GM19468 (cell line): ENCODE results near the gene BTBD2.

Experiments used
- ATAC-seq: cut with Tn5 transposase; IDR thresholded peaks from one replicate; pipeline ENCODE4 v1.9.1; 2021; ENCODE audit warnings: mild to moderate bottlenecking, moderate library complexity, moderate number of reproducible peaks; ENCODE audit not compliant: unreplicated experiment; ENCODE audit errors: extremely low read depth

Gene BTBD2

GRCh38 chr19:1944916-1945561, 70.5 kb downstream of the BTBD2 start:
- no peak for ATAC-seq

DNA sequence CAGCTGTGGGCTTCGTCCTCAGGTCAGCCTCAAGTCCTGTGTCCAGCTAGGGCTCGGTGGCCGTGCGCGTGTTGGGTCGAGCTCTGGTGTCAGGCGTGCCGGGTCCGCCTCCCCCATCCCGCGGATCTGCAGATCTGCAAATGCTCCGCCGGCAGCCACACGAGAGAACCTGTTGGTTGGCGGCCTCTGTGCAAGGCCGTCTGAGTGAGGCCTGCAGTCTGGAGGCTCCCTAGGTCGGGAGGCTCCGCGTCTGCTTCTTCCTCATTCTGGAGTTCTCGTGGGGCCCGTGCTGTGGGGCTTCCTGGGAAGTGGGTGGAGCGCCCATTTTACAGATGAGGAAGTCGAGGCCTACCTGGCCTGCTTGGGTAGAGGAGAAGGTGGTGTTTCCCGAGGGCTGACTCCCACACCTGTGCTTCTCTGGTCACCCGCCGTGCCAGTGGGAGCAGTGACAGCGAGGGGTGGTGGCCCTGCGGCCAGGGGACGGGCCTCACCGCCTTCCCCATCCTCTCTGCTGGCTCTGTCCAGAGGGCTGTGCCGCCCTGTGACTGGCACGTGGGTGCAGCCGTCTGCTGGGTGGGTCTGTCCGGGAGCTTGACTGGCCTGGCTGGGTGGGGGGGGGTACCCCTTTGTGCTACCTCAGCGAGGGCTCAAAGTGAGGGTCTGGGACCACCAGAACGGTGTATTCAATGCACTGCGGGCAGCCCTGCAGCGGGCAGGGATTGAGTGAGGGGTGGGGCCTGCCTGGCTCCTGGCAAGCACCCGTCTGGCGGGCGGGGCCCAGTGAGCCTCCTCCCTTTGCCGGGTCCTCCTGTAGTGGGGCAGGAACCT, 71.2 kb downstream of the BTBD2 start:
- ATAC-seq, result no peak

- no peak for ATAC-seq
Measured at GRCh38 chr19:1943661-1944087, 71.8 kb downstream of the BTBD2 start.

DNA sequence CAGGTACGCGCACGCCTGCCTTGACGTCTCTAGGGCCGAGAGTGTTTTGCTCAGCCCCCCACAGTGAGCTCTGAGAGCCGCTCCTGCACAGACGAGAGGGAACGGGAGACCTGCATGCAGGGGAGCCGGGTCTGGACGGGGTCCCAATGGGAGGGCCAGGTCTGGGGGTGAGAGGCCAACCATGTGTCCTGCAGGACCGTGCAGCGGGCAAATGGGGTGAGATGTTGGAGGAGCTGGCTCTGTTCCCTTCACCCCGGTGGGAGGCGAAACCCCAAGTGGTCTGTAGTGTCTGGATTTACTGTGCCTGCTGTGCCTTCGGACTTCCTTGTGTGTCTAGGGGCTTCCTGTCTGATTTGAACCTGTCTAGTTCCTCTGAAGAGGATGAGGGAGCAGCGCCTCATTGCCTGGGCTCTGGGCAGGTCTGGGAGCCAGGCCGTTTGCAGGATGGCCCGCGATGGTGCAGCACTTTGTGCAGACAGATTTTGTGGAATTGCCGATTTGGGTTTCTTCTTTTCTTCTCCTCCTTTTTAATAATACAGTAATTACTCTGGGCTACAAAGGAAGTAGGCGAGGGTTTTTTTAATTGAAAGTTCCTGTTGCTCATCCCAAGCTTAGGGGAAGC, 72.5 kb downstream of the BTBD2 start:
- ATAC-seq, result no peak

- no peak for ATAC-seq
Measured at GRCh38 chr19:1942078-1942933, 73.2 kb downstream of the BTBD2 start.

DNA sequence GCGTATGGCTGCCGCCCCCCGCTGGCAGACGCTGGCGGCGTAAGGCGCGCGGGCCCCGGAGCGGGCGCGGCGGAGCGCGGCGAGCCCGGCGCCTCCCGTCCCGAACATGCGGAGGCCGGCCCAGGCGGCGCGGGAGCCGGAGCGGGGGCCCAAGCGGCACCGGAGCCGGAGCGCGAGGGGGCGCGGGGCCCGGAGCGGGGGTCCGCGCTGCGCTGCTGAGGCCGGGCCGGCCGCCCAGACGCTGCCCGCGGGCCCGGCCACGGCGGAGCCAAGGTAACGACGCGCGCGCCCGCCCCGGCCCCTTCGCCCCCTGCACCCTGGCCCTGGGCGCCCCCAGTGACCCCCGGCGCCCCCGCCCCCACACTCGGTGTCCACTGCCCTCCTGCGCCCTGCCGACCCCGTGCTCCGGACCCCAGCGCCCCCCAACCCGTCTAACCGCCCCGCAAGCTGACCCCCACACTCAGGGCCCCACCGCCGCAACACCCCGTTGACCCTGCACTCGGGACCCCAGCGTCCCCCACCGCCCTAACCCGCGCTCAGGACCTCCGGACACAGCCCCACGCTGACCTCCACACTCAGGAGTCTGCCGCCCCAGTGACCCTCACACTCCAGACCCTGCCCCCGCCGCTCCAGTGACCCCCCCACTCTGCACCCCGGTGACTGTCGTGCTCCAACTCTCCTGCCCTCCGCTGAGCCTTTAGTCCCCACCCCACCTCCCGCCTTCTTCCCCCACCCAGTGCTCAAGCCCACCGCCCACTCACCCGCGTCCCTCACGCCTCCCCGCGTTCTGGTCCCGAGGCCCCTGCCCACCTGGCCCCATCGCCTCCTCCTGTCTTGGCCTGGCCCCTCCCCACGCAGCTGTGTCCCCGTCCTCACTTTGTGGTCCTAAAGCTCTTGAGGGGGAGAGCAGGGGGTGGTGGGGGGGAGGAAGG, 74.1 kb downstream of the BTBD2 start, which contains the start of gene CSNK1G2:
Gene CSNK1G2 (plus strand): TSS at position 27 of the 932 bp plus-strand sequence. CDS start 28,601 bp downstream, outside the sequence.
- ATAC-seq, result no peak

DNA sequence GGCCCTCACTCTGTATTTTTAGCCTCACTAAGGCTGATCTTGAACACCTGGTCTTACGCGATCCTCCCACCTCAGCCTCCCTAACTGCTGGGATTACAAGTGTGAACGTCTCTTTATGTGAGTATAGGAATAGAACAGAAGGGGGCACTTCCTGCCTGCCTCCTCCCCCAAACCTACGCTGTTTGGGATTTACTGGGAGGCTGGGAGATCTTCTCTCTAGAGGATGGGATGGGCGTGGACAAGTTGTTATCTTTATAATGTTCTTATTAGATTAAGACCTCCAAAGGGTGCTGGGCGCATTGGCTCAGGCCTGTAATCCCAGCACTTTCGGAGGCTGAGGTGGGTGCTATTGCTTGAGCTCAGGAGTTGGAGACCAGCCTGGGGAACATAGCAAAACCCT, 77.4 kb downstream of the BTBD2 start:
- ATAC-seq, result no peak

- ATAC-seq, result no peak
Measured at GRCh38 chr19:1936916-1937610, 78.5 kb downstream of the BTBD2 start.

DNA sequence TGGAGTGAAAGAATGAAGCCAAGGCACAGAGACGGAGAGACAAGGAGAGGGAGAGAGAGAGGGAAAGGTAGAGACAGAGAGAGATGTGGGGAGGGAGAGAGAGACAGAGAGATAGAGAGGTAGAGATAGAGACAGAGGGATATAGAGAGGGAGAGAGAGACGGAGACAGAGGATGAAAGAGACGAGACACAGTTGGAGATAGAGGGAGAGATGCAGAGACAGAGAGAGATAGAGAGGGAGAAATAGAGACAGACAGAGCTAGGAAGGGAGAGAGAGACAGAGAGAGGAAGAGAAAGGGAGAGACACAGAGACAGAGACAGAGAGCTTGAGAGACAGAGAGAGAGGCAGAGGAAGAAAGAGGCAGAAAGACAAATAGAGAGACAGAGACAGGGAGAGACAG, 79.1 kb downstream of the BTBD2 start:
- no peak for ATAC-seq

GRCh38 chr19:1935484-1936208, 79.9 kb downstream of the BTBD2 start:
- ATAC-seq, result no peak
